ENCODE results near the gene GLRA3. TPM values are rescaled to one million over a fixed set of nuclear protein-coding genes. Genes with fewer than 3 reads are reported as not detected.

Gene GLRA3
- total and polyA plus RNA-seq, 10 of the 15 experiments (the other 5 are each of a cell fraction or from before 2014, with no cell fraction given): not detected

DNA sequence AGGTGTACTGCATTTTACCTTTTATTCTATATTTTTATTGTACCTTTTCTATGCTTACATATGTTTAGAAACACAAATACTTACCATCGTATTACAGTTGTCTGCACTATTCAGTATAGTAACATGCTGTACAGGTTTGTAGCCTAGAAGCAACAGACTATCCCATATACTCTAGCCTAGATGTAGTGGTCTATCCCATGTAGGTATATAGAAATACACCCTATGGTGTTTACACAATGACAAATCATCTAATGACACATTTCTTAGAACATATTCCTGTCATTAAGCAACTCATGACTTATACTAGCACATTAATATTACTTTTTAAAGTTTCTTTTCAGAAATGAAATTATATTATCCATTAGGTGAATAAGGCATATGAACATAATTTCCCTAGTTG, 195.6 kb downstream of the GLRA3 start:
- H3K9me3 ChIP-seq (replicated peaks; ENCODE audit: control insufficient read depth, insufficient read depth, low read length): no peaks in the 10 kb centered on the region
- H3K4me3 ChIP-seq: no peak overlapping the region
- in situ Hi-C loops (cut with MboI) (loop anchor here (10.0 kb wide), 1 partner anchor 269 kb away; no protein-coding TSS in a partner anchor), intact Hi-C loops (cut with micrococcal nuclease; ENCODE audit: unreplicated experiment) (loop anchor here (5.0 kb wide), 2 partner anchors 79 to 111 kb away; partner anchors contain the start of gene HPGD)
- no peak overlapping the region for H3K9ac ChIP-seq (ENCODE audit: control insufficient read depth, insufficient read depth, low read length)
- TF ChIP-seq EGR1 (IDR thresholded peaks at IDR 0.05; ENCODE audit: borderline replicate concordance in 1 of 2, low read depth in 2 of 2, low read length in 2 of 2) (no peak), ZNF687 (IDR thresholded peaks at IDR 0.05) (no peak), ZNF622 (IDR thresholded peaks at IDR 0.05) (no peak)
- TF ChIP-seq, protein P1, sequence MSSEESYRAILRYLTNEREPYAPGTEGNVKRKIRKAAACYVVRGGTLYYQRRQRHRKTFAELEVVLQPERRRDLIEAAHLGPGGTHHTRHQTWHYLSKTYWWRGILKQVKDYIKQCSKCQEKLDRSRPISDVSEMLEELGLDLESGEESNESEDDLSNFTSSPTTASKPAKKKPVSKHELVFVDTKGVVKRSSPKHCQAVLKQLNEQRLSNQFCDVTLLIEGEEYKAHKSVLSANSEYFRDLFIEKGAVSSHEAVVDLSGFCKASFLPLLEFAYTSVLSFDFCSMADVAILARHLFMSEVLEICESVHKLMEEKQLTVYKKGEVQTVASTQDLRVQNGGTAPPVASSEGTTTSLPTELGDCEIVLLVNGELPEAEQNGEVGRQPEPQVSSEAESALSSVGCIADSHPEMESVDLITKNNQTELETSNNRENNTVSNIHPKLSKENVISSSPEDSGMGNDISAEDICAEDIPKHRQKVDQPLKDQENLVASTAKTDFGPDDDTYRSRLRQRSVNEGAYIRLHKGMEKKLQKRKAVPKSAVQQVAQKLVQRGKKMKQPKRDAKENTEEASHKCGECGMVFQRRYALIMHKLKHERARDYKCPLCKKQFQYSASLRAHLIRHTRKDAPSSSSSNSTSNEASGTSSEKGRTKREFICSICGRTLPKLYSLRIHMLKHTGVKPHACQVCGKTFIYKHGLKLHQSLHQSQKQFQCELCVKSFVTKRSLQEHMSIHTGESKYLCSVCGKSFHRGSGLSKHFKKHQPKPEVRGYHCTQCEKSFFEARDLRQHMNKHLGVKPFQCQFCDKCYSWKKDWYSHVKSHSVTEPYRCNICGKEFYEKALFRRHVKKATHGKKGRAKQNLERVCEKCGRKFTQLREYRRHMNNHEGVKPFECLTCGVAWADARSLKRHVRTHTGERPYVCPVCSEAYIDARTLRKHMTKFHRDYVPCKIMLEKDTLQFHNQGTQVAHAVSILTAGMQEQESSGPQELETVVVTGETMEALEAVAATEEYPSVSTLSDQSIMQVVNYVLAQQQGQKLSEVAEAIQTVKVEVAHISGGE (CRISPR knock-in tag; IDR thresholded peaks at IDR 0.05): no peak
- TF ChIP-seq, protein P2, sequence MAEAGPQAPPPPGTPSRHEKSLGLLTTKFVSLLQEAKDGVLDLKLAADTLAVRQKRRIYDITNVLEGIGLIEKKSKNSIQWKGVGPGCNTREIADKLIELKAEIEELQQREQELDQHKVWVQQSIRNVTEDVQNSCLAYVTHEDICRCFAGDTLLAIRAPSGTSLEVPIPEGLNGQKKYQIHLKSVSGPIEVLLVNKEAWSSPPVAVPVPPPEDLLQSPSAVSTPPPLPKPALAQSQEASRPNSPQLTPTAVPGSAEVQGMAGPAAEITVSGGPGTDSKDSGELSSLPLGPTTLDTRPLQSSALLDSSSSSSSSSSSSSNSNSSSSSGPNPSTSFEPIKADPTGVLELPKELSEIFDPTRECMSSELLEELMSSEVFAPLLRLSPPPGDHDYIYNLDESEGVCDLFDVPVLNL (IDR thresholded peaks at IDR 0.05; ENCODE audit: low read depth, low read length): no peak
- RAD21 ChIA-PET (ENCODE audit: unreplicated experiment): interaction anchor here (2.3 kb wide), 1 partner anchor 262 kb away, joined by 10 read pairs; no protein-coding TSS in a partner anchor
- ATAC-seq (no peak), FAIRE-seq (no peak), DNase-seq (ENCODE audit: low read depth, low spot score) (no peak)
- CTCF ChIA-PET: interaction anchor here (1.3 to 1.7 kb wide), 4 partner anchors 10 to 269 kb away, joined by 3 to 11 read pairs (median 6); no protein-coding TSS in a partner anchor
- no peaks in the 10 kb centered on the region; a peak in 1 of 4 replicates for H3K27me3 ChIP-seq (replicated peaks in 1 of 2; ENCODE audit: control insufficient read depth in 2 of 2, insufficient read depth in 2 of 2, low read length in 1 of 2)
- no peak overlapping the region for H2AFZ ChIP-seq (ENCODE audit: control insufficient read depth, low read depth, low read length)
- no peaks in the 10 kb centered on the region for H4K20me1 ChIP-seq (ENCODE audit: control insufficient read depth, insufficient read depth)
- no peaks in the 10 kb centered on the region for H3K79me2 ChIP-seq (ENCODE audit: control insufficient read depth, insufficient read depth, low read length)
- SMC1A ChIA-PET (ENCODE audit: uncharacterized antibody, unreplicated experiment): interaction anchor here (1.0 to 2.1 kb wide), 8 partner anchors 12 to 295 kb away, joined by 3 to 12 read pairs (median 5); no protein-coding TSS in a partner anchor
- POLR2A ChIA-PET: interaction anchor here (0.6 kb wide), 1 partner anchor 1740 kb away, joined by 3 read pairs; no protein-coding TSS in a partner anchor
- 41% methylated on average over 1 of the region's 1 CpG for WGBS (ENCODE audit: insufficient coverage, insufficient replicate concordance, low lambda C conversion rate, missing lambda C conversion rate)
- no peak overlapping the region for H3K4me2 ChIP-seq (ENCODE audit: control insufficient read depth, insufficient read depth)
- H3K27ac ChIP-seq (ENCODE audit: control insufficient read depth, insufficient read depth): no peak overlapping the region
- H3K36me3 ChIP-seq (ENCODE audit: control insufficient read depth in 2 of 2, insufficient read depth in 2 of 2, low read length in 1 of 2): no peaks in the 10 kb centered on the region
- H3K4me1 ChIP-seq (ENCODE audit: control insufficient read depth, insufficient read depth, low read length): no peaks in the 10 kb centered on the region
- no TSS peak for BruUV-seq (replicated peaks)
